ENCODE results near the gene NQO2. TPM values are rescaled to one million over a fixed set of nuclear protein-coding genes. Genes with fewer than 3 reads are reported as not detected.
"Not testable (repeated sequence)": the region's sequence is repeated elsewhere in the genome, so short reads cannot be mapped to it uniquely, and the experiment has no call there.

NQO2 gene
- total RNA-seq, 1 donor from 2014 or later: 30.1 TPM

DNA sequence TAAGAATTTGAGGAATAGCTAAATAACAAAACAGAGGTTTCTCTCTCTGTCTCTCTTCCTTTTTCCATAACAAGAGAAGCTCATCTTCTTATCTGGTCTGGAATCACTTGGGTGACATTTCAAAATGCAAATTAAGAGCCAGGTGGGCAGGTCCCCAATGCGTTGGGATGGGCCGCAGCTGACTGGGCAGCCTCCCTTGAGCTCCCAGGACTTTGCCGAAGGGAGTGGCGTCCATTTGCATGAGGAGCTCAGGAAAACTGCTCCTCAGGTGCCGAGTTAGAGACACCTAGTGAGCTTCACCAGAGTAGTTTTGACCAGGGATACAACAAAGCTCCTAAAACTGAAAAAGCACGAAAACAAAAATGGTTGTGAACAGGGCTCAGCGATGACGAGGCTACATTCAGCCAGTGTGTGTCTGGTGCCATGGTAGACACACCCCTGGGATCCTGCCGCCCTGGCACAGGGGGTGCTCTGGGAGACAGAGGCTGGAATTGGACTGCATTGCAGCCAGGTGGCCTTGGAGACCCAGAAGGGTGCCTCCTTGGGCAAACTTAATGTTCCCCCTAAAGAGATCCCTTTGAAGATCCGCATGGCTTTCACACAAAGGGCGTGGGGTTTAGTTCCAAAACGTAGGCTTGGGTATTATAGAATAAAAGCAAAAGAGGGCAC is 14.8 kb upstream of the NQO2 start:
- intact Hi-C loops (cut with DNase I): no loop called here
- DNase-seq (ENCODE audit: low spot score): no peak
- no peak for ATAC-seq

DNA sequence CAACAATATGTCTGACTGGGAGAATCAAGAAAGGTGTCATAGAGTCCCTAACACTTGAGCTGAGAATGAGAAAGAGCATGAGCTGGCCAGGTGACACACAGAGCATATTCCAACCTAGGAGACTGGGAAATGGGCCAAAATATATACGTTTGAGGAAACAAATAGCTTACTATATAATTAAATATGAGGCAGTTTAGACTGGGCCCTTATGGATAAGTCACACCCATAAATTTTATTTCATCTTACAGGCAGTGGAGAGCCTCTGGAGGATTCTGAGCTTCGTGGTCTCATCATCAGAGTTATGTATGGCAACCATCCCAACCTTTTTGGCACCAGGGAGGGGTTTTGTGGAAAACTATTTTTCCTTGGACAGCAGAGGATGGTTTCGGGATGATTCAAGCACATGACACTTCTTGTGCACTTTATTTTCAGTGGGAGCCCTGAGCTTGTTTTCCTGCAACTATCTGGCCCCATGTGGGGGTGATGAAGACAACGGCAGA is 12.9 kb upstream of the NQO2 start:
- ATAC-seq (no peak), DNase-seq (ENCODE audit: low spot score) (no peak)
- intact Hi-C loops (cut with DNase I): no loop called here

DNA sequence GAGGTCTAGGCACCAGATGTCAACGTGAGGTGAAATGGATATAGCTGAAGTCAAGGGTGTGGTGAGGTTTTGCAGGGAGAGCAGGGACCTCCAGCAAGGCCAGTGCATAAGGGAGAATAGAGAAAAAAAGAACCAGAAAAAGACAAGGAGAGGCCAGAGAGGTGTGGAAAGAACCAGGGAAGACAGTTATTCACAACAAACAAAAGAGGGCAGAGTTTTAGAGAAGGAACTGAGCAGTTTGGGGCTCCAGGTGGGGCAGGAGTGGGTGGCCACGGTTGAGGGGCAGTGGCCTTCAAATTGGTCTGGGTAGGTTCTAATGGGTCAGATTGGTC is 11.6 kb upstream of the NQO2 start:
- intact Hi-C loops (cut with DNase I): no loop called here
- no peak for DNase-seq (ENCODE audit: low spot score)
- ATAC-seq: no peak

DNA sequence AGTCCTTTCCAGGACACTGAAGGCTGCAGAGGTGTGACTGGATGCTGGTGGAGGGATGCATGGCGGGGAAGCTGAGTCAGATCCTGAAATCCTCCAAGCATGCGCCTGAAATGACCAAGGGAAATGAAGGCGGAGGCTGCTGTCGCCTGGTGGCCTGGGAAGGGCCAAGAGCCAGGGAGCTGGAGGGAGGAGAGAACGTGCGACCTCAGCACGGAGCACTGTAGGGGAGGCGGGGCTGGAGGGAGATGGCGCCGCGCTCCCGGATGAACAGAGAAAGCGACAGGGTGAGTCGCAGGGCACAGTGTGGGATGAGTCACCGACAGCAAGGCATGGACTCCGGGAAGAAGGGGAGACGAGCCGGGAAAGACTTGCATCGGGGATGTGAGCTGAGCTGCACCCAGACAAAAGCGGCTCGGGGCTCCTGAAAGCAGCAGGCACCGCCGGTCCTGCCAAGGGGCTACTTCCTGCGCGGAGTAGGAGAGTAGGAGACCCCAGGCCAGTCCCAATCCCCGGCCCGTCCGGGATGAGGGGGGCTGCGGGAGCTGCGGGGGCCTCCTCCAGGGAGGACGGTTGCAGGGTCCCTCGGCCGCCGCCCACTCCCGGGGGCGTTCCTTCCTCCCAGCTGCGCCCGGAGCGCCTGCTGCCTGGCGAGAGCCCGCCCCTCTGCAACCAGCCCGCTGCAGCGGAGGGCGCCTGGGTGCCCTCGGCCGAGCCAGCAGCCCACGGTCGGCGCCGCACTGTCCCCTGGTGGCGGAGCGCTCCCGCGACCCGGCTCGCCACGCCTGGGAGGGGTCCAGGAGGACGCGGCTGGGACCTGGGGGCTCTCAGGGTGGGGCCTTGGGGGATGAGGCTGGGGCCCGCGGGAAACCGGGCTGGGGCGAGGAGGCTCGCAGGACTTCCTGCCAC is 11.0 kb upstream of the NQO2 start:
- ATAC-seq: peak; percentile 86
- DNase-seq (ENCODE audit: low spot score): peak; percentile 93
- intact Hi-C loops (cut with DNase I): no loop called here

DNA sequence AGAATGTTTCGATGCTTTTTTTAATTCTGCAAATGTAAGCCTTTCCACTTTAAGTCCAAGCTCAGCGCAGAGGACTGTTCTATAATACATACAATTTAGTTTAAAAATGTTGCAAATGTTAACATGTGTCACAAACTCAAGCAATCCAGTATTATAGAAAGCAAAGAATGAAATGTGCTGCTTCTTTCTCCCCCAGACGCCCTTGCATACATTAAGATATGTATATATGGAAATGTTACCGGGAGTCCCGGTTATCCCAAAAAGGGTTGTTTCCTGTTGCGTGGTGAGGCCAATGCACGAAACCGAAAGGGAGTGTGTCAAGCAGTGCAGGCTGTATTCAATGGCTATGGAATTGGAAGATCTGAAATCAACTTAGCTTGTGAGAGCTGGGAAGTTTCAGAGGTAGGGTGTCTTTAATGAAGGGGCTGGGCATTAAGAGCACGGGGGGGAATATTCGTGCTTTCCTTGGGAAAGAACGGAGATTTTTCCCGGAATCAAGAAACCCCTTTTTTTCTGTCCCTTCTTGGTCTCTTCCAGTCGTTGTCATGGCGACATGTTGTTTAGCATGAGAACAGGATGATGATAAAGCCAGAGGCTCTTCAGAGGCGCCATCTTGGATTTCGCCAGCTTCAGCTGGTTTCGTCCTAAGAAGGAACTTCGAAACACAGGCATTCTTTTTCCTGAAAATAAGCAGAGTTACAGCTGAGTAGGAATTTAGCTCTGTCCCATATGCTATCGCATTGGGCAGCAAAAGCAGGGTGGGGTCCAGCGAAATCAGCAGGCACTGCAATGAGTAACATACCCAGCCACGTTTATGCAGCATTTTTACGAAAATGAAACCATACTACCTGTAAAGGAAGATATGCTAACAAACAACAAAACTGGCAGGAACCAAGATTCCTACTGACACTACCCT is 10.1 kb upstream of the NQO2 start:
- intact Hi-C loops (cut with DNase I): no loop called here
- ATAC-seq (peak; percentile 84), DNase-seq (ENCODE audit: low spot score) (peak; percentile 85)

DNA sequence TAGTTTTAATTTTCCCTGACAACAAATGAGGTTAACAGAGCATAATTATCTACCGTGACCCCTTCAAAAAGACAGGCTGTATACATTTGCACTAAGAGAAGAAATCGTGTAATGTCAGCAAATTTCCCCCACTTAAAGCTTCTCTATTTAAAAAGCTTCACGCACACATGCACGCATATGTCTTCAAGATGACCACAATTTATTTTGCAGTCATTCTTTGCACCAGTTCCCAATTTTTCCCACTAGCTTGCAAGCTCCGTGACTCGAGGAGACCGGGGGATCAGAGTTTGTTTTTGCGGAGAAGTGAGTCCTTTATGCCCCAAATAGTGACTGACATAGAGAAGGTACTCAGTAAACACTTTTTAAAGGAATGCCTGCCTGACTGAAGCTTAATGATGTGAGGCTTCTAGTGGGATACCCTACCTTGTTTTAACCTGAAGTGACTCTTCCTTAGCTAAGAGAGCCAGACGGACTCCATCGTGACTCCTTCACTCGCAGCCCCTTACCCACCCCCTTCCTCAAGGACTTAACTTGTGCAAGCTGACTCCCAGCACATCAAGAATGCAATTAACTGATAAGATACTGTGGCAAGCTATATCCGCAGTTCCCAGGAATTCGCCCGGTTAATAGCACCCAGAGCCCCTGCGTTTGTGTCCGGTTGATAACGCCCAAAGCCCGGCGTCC is 9.3 kb upstream of the NQO2 start:
- DNase-seq (ENCODE audit: low spot score): peak; percentile 61
- intact Hi-C loops (cut with DNase I): no loop called here

DNA sequence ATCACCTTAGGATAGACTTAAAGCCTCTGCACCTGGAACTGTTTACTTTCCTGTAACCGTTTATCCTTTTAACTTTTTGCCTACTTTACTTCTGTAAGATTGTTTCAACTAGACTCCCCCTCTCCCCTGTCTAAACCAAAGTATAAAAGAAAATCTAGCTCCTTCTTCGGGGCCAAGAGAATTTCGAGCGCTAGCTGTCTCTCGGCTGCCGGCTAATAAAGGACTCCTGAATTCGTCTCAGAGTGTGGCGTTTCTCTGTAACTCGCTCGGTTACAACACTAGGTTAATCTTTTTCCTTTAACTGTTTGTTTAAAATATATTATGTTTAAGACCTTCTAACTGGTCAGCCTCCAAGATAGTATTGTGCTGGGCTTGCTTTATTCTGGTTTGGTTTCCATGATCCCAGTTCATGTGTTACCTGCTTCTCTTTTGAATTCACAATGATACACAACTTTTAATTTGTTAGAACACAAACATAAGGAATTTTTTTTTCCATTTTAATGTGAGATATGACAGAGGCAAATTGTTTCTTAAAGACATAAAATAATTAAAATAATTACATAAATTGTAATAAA is 8.7 kb upstream of the NQO2 start:
- ATAC-seq (no peak), DNase-seq (ENCODE audit: low spot score) (no peak)
- intact Hi-C loops (cut with DNase I): no loop called here

More for the DNA sequence above, 9.3 kb upstream of the NQO2 start:
- no peak for ATAC-seq

DNA sequence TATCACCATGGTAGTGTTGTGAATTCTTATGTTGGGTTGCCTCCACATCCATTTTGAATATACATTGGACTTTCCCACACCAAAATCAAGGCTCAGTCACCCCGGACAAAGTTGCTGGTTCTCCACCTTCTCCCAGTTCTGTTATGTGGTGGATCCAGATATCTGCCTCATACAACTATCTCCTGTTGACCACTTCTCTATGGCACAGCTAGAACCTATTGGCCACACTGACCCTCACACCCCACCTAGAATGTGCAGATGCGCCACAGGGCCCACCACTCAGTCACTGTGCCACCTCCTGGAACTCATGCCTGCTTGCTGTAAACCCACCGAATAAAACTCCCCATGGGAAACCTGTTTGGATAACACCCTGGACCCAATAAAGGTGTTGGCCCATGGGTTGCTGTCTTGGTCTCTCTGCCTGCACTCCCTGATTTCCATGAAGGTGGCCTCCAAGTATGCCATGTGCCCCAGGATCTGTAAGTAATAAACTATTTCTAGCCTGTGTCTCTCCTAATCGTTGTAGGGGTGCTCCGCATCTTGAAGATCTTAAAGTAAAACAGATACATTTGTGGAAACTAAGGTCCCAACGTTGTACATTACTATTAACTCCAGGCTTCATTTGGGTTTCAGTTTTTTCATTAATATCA is 7.2 kb upstream of the NQO2 start:
- DNase-seq (ENCODE audit: low spot score) (no peak), ATAC-seq (no peak)
- intact Hi-C loops (cut with DNase I): no loop called here

DNA sequence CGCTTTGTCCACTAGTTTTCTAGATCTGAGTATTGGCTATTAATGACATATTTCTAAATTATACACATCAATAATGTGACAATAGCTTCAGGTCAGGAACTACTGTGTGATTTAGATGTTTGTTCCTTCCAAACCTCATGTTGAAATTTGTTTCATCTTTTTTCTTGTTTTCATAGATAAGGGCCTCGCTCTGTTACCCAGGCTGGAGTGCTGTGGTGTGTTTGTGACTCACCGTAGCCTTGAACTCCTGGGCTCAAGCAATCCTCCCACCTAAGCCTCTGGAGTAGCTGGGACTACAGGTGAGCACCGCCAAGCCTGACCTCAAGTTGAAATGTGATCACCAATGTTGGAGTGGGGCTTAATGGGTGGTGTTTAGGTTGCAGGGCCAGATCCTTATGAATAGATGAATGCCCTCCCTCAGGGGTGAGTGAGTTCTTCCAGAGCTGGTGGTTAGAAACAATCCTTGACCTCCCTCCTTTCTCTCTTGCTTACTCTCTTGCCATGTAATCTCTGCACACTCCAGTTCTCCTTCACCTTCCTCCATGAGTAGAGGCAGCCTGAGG is 5.9 kb upstream of the NQO2 start:
- ATAC-seq (no peak), DNase-seq (ENCODE audit: low spot score) (no peak)
- intact Hi-C loops (cut with DNase I): no loop called here

DNA sequence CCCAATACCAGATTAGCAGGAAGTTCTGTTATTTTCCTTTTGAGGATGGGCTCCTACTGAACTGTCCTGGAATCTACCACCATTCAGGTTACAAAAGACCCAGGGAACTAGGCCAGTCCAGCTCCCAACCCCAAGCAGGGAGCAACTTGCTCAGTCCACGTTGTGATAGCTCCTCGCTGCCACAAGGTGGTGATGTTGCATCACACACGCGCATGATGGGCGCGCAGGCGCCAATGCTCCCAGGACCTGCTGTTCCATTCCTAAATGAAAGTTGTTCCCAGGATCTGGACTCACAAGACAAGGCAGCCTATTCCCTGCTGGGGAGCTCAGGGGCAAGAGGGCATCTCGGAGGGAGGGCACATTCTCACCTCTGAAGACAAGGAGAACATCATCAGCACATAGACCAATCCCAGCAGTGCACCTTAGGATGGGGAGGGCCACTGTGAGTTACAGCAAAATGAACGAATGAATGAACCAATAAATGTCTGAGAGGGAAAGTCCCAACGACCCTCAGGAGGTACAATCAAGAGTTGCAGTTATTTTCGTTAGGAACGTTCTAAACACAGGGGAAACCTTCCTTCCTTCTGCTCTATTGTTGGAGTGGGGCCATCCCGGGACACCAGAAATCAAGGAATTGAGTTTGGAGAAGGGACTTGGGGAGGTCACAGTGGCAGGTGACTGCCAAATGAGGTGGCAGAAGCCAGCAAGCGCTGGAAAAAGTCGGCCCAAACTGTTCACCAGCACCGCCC is 1.3 kb upstream of the NQO2 start:
- ATAC-seq: peak; percentile 85
- intact Hi-C loops (cut with DNase I): not testable (repeated sequence)
- peak; percentile 61 for DNase-seq (ENCODE audit: low spot score)

DNA sequence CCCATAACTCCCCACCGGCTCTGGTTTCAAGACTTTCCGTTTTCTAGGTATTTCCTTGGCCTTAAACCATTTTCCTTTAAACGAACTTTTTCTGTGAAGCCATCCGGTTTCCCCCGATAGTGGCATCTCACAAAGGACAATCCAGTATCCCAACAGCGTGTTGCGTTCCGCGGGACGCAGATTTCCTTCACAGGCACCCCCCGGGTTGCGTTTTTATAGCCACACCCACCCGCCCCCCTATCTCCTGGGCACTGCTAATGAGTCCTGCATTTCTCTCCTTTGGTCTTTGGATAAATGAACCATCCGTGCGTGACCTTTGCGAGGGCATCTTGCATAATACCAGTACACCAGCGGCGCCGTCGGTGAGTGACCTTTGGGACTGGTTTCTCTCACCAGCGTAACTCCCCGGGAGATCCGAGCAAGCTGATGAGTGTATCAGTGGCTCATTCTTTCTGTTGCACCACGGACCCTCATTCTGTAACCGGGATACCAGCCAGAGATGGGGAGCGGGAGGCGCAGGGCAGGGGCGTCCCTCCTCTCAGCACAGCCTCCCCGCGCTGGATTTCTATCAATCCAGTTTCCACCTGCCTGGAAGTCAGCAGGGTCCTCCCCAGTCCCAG is 586 bp upstream of the NQO2 start:
- DNase-seq (ENCODE audit: low spot score) (peak; percentile 82), ATAC-seq (peak; percentile 63)
- intact Hi-C loops (cut with DNase I): no loop called here

DNA sequence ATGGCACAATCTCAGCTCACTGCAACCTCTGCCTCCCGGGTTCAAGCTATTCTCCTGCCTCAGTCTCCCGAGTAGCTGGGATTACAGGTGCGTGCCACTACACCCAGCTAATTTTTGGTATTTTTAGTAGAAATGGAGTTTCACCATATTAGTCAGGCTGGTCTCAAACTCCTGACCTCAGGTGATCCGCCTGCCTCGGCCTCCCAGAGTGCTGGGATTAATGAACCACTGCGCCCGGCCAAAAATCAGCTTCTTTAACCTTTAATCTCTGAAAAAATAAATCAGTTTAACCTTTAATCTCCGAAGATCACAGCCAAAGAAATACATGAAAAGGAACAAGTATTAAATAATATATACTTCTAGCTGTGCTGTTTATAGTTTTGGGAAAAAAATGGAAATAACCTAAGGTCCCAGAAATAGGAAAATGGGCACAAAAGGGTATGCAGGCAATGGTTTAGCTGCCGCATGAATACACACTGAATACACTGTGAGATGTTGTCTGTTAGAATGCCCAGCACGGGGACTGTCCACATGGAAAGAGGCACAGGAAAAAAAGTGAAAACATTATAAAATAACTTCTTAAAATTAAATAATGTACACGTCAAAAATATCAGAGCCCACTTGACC is 1.6 kb downstream of the NQO2 start:
- ATAC-seq: no peak
- DNase-seq (ENCODE audit: low spot score): no peak
- intact Hi-C loops (cut with DNase I): no loop called here

DNA sequence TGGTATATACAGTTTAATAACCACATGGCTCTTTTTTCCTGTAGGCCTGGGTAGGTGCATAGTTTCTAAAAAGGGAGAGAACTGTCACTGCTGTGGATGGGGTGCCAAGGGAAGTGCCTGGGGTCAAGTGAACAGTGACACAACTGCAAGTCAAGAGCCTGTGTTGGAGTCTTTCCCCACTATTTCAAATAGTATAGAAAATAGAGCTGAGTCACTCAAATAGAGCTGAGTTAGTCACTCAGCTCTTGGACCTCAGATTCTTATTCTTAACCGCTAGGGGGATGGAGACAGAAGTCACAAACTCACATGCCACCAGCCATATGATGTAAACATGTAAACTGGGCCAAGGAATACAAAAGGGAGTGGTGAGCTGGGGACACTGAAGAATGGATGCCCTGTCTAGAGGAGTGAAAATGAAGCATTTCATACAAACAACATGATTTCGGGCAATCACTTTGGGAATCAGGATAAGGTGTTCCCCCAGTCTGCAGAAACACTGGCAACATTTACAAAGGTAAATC is 2.1 kb downstream of the NQO2 start:
- no peak for ATAC-seq
- no peak for DNase-seq (ENCODE audit: low spot score)
- intact Hi-C loops (cut with DNase I): no loop called here

DNA sequence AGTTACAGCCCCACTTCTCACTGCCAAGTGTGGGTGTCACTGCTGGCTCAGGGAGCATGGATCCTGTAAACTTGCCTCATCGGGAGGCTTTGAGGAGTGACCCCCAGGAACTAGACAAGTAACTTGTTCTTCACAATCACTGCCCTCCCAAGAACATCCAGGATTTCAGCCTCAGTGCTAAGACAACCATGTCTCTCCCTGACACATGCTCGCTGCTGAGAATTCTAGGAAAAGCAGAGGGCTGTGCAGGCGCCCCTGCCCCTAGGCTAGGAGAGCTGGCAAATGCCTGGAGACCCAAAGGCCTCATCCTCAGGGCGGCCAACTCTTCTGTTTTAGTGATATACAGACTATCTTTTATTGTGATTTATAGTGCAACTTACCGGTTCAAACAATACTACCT is 3.5 kb downstream of the NQO2 start:
- DNase-seq (ENCODE audit: low spot score); intact Hi-C loops (cut with DNase I); ATAC-seq: not testable (repeated sequence)

DNA sequence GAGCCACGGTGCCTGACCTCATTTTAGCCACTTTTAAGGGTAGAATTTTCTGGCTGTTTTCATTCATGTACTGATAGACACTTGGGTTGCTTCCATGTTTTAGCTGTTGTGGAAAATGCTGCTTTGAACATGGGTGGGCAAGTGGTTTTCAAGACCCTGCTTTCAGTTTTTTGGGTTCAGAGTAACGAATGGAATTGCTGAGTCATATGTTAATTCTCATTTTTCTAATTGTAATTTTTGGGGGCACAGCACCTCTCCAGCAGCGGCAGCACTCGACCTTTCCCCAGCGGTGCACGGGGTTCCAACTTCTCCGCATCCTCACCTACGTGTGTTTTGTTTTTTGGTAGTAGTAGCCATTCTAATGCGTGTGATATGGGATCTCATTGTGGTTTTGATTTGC is 5.4 kb downstream of the NQO2 start:
- intact Hi-C loops (cut with DNase I): no loop called here
- DNase-seq (ENCODE audit: low spot score): no peak
- no peak for ATAC-seq

DNA sequence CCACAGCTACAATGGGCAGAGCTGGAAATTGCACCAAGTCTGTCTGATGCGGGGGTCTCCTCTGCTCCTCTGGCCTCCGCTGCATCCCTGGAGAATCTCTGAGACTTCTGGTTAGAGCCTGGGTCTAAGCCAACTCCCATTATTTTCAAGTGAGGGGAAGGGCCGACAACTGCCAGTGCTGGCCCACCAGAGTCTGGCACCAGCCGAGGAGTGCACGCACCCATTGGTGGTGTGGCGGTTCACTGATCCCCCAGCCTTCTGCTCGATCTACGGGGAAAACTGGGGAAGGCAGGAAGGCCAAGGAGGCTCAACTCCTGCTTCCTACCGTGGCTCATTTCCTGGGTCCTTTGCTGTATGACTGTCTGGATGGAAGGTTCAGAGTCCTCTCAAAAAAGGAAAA is 6.2 kb downstream of the NQO2 start:
- intact Hi-C loops (cut with DNase I): no loop called here
- ATAC-seq: no peak
- DNase-seq (ENCODE audit: low spot score): no peak

Data from sciatic nerve (tissue), 2 donors.